ENCODE data around the gene ARHGAP26. TPM values are rescaled to one million over a fixed set of nuclear protein-coding genes. Genes with fewer than 3 reads are reported as not detected.
A peak's percentile ranks its signal among the peaks of the same experiment; 100 is the strongest.

The ARHGAP26 gene
- total and polyA plus RNA-seq, 5 donors from 2014 or later, result 2.8 to 40.5 (median 5.4) TPM

DNA sequence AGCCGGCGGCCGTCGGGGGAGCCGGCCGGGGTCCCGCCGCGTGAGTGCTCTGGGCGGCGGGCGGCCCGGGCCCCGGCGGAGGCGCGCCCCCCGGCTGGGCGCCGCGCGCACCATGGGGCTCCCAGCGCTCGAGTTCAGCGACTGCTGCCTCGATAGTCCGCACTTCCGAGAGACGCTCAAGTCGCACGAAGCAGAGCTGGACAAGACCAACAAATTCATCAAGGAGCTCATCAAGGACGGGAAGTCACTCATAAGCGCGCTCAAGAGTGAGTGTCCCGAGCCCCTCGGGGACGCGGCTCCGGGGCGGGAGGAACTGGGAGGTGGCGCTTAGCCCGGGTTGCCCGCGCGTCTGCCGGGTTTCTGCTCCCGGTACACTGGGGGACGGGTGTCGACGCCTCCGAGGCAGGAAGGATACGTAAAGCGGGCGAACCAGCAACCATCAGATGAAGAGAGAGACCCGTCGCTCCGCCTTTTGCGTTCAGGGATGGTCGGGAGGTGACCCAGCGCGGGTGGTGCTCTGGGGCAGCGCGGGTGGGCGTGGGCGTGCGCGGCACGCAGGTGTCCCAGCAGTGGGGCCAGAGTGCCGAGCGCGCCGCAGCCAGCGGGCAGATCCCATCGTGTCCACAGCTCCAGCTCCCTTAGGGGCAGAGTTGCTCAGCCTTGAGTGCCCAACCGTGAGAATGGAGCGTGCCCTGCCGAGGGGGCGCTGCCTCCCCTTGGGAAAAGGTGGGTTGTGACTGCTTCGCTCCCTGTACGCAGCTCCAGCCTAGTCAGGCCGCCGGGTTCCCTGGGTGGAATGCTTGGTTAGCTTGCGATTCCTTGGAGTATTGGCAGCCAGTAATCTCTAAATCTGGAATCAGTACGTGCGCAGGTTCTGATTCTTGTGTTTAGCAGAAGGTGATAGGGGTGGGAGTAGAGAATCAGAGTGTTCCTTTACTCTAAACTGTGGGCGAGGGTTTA is 753 bp downstream of the ARHGAP26 start:
- Histone ChIP-seq H3K9me3 (ENCODE audit: control insufficient read depth in 2 of 2, low read length in 2 of 2) (no peaks in the 10 kb centered on the region), H3K36me3 (ENCODE audit: control insufficient read depth, insufficient read depth, low read length) (no peaks in the 10 kb centered on the region), H3K4me1 (ENCODE audit: control insufficient read depth, insufficient read depth, low read length, poor library complexity, severe bottlenecking) (peaks cover 28% of the 10 kb centered on the region), H3K27ac (ENCODE audit: insufficient read depth, low read length, poor library complexity, severe bottlenecking) (peak overlapping the region; percentile 69), H3K4me3 (ENCODE audit: low read depth, low read length) (peak overlapping the region; percentile 54), H3K27me3 (ENCODE audit: control insufficient read depth, insufficient read depth, low read length) (no peaks in the 10 kb centered on the region)
- Mint-ChIP-seq H3K4me1 (peaks cover 0 to 35% (median 14%) of the 10 kb centered on the region in 4 donors), H3K27ac (peak overlapping the region; percentile 89 to 94 (median 92)), H3K36me3 (no peaks in the 10 kb centered on the region), H3K4me3 (peak overlapping the region; percentile 90 to 96 (median 96)), H3K27me3 (peaks cover 7% of the 10 kb centered on the region), H3K9me3 (no peaks in the 10 kb centered on the region)
- peak; percentile 5 to 10 for ATAC-seq (ENCODE audit: low read depth in 2 of 2)
- DNase-seq, result peak; percentile 42 to 72 (median 57)

GRCh38 chr5:142771666-142772065 is 1.5 kb downstream of the ARHGAP26 start:
- H3K27ac Mint-ChIP-seq, result peak overlapping the region in 2 of 3 donors; percentile 90 to 94

DNA sequence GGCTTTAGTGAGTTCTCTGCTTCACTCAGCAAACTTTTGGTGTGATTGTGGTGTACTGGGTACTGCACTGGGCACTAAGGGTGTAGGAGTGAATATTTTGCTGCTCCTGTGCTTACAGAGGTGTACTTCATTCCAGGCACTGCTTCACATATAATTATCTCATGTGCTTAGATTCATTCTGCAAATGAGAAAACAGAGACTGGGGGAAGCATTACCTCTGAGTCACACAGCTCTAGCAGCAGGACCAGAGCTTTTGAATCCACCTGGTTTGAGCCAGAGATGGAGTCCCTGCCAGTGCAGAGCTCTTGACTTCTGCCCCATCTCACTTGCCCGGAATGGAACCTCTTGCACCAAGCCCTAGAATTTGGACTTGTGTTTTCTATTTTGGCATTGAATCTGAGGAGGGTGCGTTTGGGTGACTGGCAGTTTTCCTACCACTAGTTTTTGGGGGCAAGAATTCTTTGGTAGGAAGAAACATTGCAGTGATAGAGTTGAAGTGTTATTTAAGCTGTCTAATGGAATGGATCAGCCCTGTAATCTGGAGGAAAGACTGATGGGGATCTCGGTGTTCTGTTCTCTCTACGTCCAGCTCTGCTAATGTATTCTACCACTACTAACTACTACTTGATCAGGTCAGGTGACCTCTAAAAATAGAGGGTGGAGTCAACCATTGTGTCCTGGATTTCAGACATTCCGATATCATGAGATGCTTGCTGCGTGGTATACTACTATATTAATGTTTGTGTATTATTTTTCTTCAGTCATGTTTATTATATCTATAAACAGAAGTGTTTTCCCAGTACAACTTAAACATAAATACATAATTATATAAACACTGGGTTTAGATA is 2.5 kb downstream of the ARHGAP26 start:
- no peaks in the 10 kb centered on the region for H3K36me3 ChIP-seq (ENCODE audit: control insufficient read depth, insufficient read depth, low read length)
- ATAC-seq (ENCODE audit: low read depth in 2 of 2), result no peak
- H3K9me3 ChIP-seq (ENCODE audit: control insufficient read depth in 2 of 2, low read length in 2 of 2), result no peaks in the 10 kb centered on the region
- no peak overlapping the region for H3K27ac ChIP-seq (ENCODE audit: insufficient read depth, low read length, poor library complexity, severe bottlenecking)
- no peaks in the 10 kb centered on the region for H3K27me3 Mint-ChIP-seq
- H3K36me3 Mint-ChIP-seq, result no peaks in the 10 kb centered on the region
- peaks cover 28% of the 10 kb centered on the region for H3K4me1 ChIP-seq (ENCODE audit: control insufficient read depth, insufficient read depth, low read length, poor library complexity, severe bottlenecking)
- H3K4me3 ChIP-seq (ENCODE audit: low read depth, low read length), result peak overlapping the region; percentile 54
- no peaks in the 10 kb centered on the region for H3K9me3 Mint-ChIP-seq
- no peak for DNase-seq
- H3K27ac Mint-ChIP-seq, result no peak overlapping the region
- no peaks in the 10 kb centered on the region for H3K27me3 ChIP-seq (ENCODE audit: control insufficient read depth, insufficient read depth, low read length)
- H3K4me1 Mint-ChIP-seq, result peaks cover 0 to 35% (median 17%) of the 10 kb centered on the region in 4 donors
- peak overlapping the region; percentile 3 to 96 (median 92) for H3K4me3 Mint-ChIP-seq

More at GRCh38 chr5:142771666-142772065, 1.5 kb downstream of the ARHGAP26 start:
- H3K4me1 ChIP-seq (ENCODE audit: control insufficient read depth, insufficient read depth, low read length, poor library complexity, severe bottlenecking), result peaks cover 28% of the 10 kb centered on the region
- no peaks in the 10 kb centered on the region for H3K36me3 ChIP-seq (ENCODE audit: control insufficient read depth, insufficient read depth, low read length)
- peak overlapping the region; percentile 54 for H3K4me3 ChIP-seq (ENCODE audit: low read depth, low read length)
- Mint-ChIP-seq H3K4me1 (peaks cover 0 to 35% (median 15%) of the 10 kb centered on the region in 4 donors), H3K36me3 (no peaks in the 10 kb centered on the region), H3K27me3 (peaks cover 2% of the 10 kb centered on the region), H3K9me3 (no peaks in the 10 kb centered on the region), H3K4me3 (peak overlapping the region; percentile 90 to 96 (median 96))
- no peak for DNase-seq
- H3K27ac ChIP-seq (ENCODE audit: insufficient read depth, low read length, poor library complexity, severe bottlenecking), result peak overlapping the region; percentile 69
- H3K9me3 ChIP-seq (ENCODE audit: control insufficient read depth in 2 of 2, low read length in 2 of 2), result no peaks in the 10 kb centered on the region
- no peak for ATAC-seq (ENCODE audit: low read depth in 2 of 2)
- no peaks in the 10 kb centered on the region for H3K27me3 ChIP-seq (ENCODE audit: control insufficient read depth, insufficient read depth, low read length)

DNA sequence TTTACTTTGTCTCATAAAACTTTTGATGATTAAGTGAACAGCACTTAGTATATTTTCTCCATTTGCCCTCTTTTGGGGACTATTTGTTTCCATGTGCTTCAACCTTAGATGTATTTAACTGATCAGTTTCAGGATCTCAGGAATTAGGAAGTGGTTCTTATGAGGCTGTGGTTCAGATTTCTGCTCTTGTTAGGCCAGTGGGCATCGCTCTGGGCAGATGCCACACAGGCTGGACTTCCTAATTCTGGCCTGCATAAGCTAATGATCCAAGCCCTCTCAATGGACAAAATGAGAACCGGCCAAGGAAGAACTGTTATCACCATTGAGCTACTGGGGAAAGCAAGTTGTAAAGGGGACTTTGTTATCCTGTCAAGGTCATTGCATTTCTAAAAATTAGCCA is 6.9 kb downstream of the ARHGAP26 start:
- Mint-ChIP-seq H3K4me3 (no peak overlapping the region), H3K9me3 (peaks cover 0 to 1% (median 0%) of the 10 kb centered on the region in 7 donors), H3K27me3 (no peaks in the 10 kb centered on the region), H3K27ac (no peak overlapping the region), H3K4me1 (peaks cover 7 to 35% (median 17%) of the 10 kb centered on the region in 4 donors), H3K36me3 (no peaks in the 10 kb centered on the region)
- ATAC-seq (ENCODE audit: low read depth in 2 of 2) (no peak), DNase-seq (no peak)
- H3K36me3 ChIP-seq (ENCODE audit: control insufficient read depth, insufficient read depth, low read length), result no peaks in the 10 kb centered on the region
- H3K9me3 ChIP-seq (ENCODE audit: control insufficient read depth in 2 of 2, low read length in 2 of 2), result no peaks in the 10 kb centered on the region
- no peak overlapping the region for H3K4me3 ChIP-seq (ENCODE audit: low read depth, low read length)
- no peak overlapping the region for H3K27ac ChIP-seq (ENCODE audit: insufficient read depth, low read length, poor library complexity, severe bottlenecking)
- H3K4me1 ChIP-seq (ENCODE audit: control insufficient read depth, insufficient read depth, low read length, poor library complexity, severe bottlenecking), result peaks cover 5% of the 10 kb centered on the region
- no peaks in the 10 kb centered on the region for H3K27me3 ChIP-seq (ENCODE audit: control insufficient read depth, insufficient read depth, low read length)

DNA sequence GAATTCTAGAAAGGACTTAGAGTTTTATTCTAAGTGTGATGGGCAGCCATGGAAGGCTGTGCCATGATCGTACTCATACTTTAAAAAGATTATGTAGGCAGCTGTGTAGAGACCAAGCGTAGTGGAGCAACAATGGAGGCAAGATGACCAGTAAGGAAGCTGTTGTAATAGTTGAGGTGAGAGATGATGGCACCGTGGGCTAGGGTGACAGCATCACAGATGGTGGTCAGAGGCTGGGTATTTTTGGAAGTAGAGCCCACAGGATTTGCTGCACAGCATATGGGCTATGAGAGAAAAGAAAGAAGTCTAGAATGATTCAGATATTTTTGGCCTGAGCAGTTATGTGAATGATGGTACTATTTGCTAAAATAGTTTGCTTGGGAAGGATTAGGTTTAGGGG is 7.7 kb downstream of the ARHGAP26 start:
- Histone ChIP-seq H3K36me3 (ENCODE audit: control insufficient read depth, insufficient read depth, low read length) (no peaks in the 10 kb centered on the region), H3K27ac (ENCODE audit: insufficient read depth, low read length, poor library complexity, severe bottlenecking) (no peak overlapping the region), H3K4me3 (ENCODE audit: low read depth, low read length) (no peak overlapping the region), H3K4me1 (ENCODE audit: control insufficient read depth, insufficient read depth, low read length, poor library complexity, severe bottlenecking) (no peaks in the 10 kb centered on the region), H3K27me3 (ENCODE audit: control insufficient read depth, insufficient read depth, low read length) (no peaks in the 10 kb centered on the region), H3K9me3 (ENCODE audit: control insufficient read depth in 2 of 2, low read length in 2 of 2) (no peaks in the 10 kb centered on the region)
- peaks cover 0 to 1% (median 0%) of the 10 kb centered on the region in 7 donors for H3K9me3 Mint-ChIP-seq
- DNase-seq (no peak), ATAC-seq (ENCODE audit: low read depth in 2 of 2) (no peak)
- no peak overlapping the region for H3K27ac Mint-ChIP-seq
- H3K36me3 Mint-ChIP-seq, result no peaks in the 10 kb centered on the region
- H3K27me3 Mint-ChIP-seq, result no peaks in the 10 kb centered on the region
- no peak overlapping the region for H3K4me3 Mint-ChIP-seq
- peaks cover 7 to 30% (median 19%) of the 10 kb centered on the region in 4 donors for H3K4me1 Mint-ChIP-seq

DNA sequence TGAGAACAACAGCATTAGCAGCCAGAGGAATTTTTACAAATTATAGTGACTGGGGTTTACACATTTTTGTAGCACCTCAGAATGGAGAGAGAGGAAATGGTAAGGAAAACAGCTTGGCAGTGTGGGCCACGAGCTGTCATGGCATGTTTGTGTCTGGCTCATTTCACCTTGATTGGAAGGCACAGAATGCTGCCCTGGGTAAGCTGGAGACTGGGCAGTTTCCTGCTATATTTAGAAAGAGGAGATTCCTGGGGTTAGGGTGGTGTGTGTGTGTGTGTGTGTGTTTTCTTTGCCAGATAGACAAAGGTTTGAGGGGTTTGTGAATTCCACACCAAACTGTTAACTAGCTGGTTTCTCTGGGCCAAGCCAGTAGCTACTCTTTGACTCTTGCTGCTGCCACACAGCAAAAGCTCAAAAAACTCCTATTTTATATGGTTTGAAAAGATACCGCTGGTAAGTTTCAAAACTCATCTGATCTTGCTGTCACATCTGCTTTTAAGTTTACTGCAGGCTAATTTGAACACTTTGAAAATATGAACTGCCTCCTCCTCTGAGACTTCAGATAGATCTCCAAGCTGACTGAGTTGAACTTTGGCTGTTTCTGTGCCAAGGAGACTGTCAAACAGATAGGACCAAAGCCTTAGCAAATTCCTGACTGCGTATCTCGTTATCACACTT is 9.1 kb downstream of the ARHGAP26 start:
- peak overlapping the region in 2 of 3 donors; percentile 16 to 45 for H3K27ac Mint-ChIP-seq
- peaks cover 0 to 1% (median 0%) of the 10 kb centered on the region in 7 donors for H3K9me3 Mint-ChIP-seq
- no peaks in the 10 kb centered on the region for H3K36me3 ChIP-seq (ENCODE audit: control insufficient read depth, insufficient read depth, low read length)
- H3K27me3 ChIP-seq (ENCODE audit: control insufficient read depth, insufficient read depth, low read length), result no peaks in the 10 kb centered on the region
- ATAC-seq (ENCODE audit: low read depth in 2 of 2) (no peak), DNase-seq (no peak)
- no peaks in the 10 kb centered on the region for H3K9me3 ChIP-seq (ENCODE audit: control insufficient read depth in 2 of 2, low read length in 2 of 2)
- no peak overlapping the region for H3K4me3 ChIP-seq (ENCODE audit: low read depth, low read length)
- H3K27ac ChIP-seq (ENCODE audit: insufficient read depth, low read length, poor library complexity, severe bottlenecking), result no peak overlapping the region
- H3K27me3 Mint-ChIP-seq, result no peaks in the 10 kb centered on the region
- H3K4me3 Mint-ChIP-seq, result no peak overlapping the region
- peaks cover 11% of the 10 kb centered on the region for H3K4me1 ChIP-seq (ENCODE audit: control insufficient read depth, insufficient read depth, low read length, poor library complexity, severe bottlenecking)
- no peaks in the 10 kb centered on the region for H3K36me3 Mint-ChIP-seq
- H3K4me1 Mint-ChIP-seq, result peaks cover 7 to 29% (median 24%) of the 10 kb centered on the region in 4 donors

- DNase-seq, result no peak
- Histone ChIP-seq H3K27me3 (ENCODE audit: control insufficient read depth, insufficient read depth, low read length) (no peaks in the 10 kb centered on the region), H3K4me3 (ENCODE audit: low read depth, low read length) (no peak overlapping the region), H3K9me3 (ENCODE audit: control insufficient read depth in 2 of 2, low read length in 2 of 2) (no peaks in the 10 kb centered on the region), H3K4me1 (ENCODE audit: control insufficient read depth, insufficient read depth, low read length, poor library complexity, severe bottlenecking) (peaks cover 15% of the 10 kb centered on the region), H3K36me3 (ENCODE audit: control insufficient read depth, insufficient read depth, low read length) (no peaks in the 10 kb centered on the region), H3K27ac (ENCODE audit: insufficient read depth, low read length, poor library complexity, severe bottlenecking) (no peak overlapping the region)
- Mint-ChIP-seq H3K4me3 (no peak overlapping the region), H3K4me1 (peaks cover 7 to 34% (median 27%) of the 10 kb centered on the region in 4 donors), H3K36me3 (no peaks in the 10 kb centered on the region), H3K9me3 (peaks cover 0 to 1% (median 0%) of the 10 kb centered on the region in 7 donors), H3K27me3 (no peaks in the 10 kb centered on the region), H3K27ac (no peak overlapping the region)
- no peak for ATAC-seq (ENCODE audit: low read depth in 2 of 2)
These were observed 10.7 kb downstream of the ARHGAP26 start for GRCh38 chr5:142780871-142781270.
